Left ventricle myocardium inferior (tissue), 1 donor: ENCODE results near the gene ATP4A. TPM values are rescaled to one million over a fixed set of nuclear protein-coding genes. Genes with fewer than 3 reads are reported as not detected.
"Not testable (repeated sequence)": the region's sequence is repeated elsewhere in the genome, so short reads cannot be mapped to it uniquely, and the experiment has no call there.

Experiments
- DNase-seq: peaks from one replicate; pipeline ENCODE4 v3.0.0-alpha.2; 2020
- H3K27ac ChIP-seq: fragments of 200-600 bp; replicated peaks from 2 replicates; pipeline ENCODE4 v1.8.0; 2021
- H3K27me3 ChIP-seq: fragments of 200-600 bp; 2 replicates; pipeline ENCODE4 v1.8.0; 2021; ENCODE audit warnings: low read depth
- H3K36me3 ChIP-seq: fragments of 200-600 bp; 2 replicates; pipeline ENCODE4 v1.8.0; 2021
- H3K4me1 ChIP-seq: fragments of 200-600 bp; 2 replicates; pipeline ENCODE4 v1.8.0; 2021
- H3K4me3 ChIP-seq: fragments of 200-600 bp; 2 replicates; pipeline ENCODE4 v1.8.0; 2021; ENCODE audit warnings: mild to moderate bottlenecking, moderate library complexity
- H3K9me3 ChIP-seq: fragments of 200-600 bp; replicated peaks from 2 replicates; pipeline ENCODE4 v1.8.0; 2021
- CTCF ChIP-seq: fragments of 200-600 bp; IDR thresholded peaks from 2 replicates; pipeline ENCODE4 v1.8.0; 2021; ENCODE audit warnings: antibody characterized with exemption, mild to moderate bottlenecking, borderline replicate concordance
- intact Hi-C: fragments of 100-400 bp; cut with micrococcal nuclease; formaldehyde crosslinking; loops from one replicate; pipeline ENCODE4 v1.11.0; 2022
- total RNA-seq: library from RNA; stranded (reverse); fragmentation: NEBNext Ultra II Directional; extraction: Animal tissue kit (Norgen Biotek cat#: 25700); gene quantifications from one replicate; pipeline ENCODE4 v1.2.1, GENCODE V29; 2021
- donor health status: DM: no; HTN: yes; CAD: no; lungs with severe emphysema.

ATP4A gene
- total RNA-seq, 1 donor from 2014 or later = not detected

GRCh38 chr19:35607661-35608060 lies 44.2 kb upstream of the ATP4A start:
- no peak for DNase-seq
- Histone ChIP-seq H3K4me3 (no peak overlapping the region), H3K27me3 (peaks cover 4% of the 10 kb centered on the region), H3K36me3 (no peaks in the 10 kb centered on the region), H3K4me1 (peaks cover 8% of the 10 kb centered on the region), H3K27ac (no peak overlapping the region), H3K9me3 (peaks cover 22% of the 10 kb centered on the region)
- intact Hi-C loops = no loop called here
- no peak for TF ChIP-seq CTCF

DNA sequence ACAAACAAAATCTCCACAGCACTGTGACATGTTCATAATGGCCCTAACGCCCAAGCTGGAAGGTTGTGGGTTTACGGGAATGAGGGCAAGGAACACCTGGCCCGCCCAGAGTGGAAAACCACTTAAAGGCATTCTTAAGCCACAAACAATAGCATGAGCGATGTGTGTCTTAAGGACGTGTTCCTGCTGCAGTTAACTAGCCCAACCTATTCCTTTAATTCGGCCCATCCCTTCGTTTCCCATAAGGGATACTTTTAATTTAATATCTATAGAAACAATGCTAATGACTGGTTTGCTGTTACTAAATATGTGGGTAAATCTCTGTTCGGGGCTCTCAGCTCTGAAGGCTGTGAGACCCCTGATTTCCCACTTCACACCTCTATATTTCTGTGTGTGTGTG lies 43.7 kb upstream of the ATP4A start:
- H3K27ac ChIP-seq, intact Hi-C loops, DNase-seq, H3K27me3 ChIP-seq, H3K36me3 ChIP-seq, H3K4me3 ChIP-seq, H3K4me1 ChIP-seq: not testable (repeated sequence)
- peaks cover 22% of the 10 kb centered on the region for H3K9me3 ChIP-seq

DNA sequence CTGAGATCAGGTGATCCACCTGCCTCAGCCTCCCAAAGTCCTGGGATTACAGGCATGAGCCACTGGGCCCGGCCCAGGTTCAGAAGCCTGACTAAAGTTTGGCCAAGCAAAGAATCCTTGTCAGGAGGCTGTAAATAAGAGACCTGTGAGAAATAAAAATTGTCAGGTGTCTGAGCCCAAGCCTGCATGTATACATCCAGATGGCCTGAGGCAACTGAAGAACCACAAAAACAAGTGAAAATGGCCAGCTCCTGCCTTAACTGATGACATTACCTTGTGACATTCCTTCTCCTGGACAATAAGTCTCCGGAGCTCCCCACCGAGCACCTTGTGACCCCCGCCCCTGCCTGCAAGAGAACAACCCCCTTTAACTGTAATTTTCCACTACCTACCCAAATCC lies 41.0 kb upstream of the ATP4A start:
- DNase-seq, H3K4me1 ChIP-seq, H3K36me3 ChIP-seq, H3K4me3 ChIP-seq, H3K27ac ChIP-seq, H3K27me3 ChIP-seq, intact Hi-C loops: not testable (repeated sequence)
- H3K9me3 ChIP-seq = peaks cover 22% of the 10 kb centered on the region

DNA sequence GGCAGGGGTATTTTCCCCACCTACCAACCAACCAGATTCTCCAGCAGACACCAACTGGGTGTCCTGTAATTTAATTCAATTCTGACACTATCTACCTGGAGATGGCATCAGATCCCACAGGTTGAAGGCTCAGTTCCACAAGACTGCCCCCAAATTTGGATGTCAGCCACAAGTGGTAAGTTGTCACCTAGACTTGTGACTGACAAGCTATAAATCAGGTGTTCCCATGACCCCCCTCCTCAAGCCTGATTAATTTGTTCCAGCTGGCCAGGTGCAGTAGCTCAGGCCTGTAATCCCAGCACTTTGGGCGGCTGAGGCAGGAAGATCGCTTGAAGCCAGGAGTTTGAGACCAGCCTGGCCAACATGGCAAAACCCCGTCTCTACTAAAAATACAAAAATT lies 38.5 kb upstream of the ATP4A start:
- no peak overlapping the region for H3K27ac ChIP-seq
- H3K36me3 ChIP-seq = no peaks in the 10 kb centered on the region
- TF ChIP-seq CTCF = no peak
- no peak overlapping the region for H3K4me3 ChIP-seq
- peaks cover 5% of the 10 kb centered on the region for H3K9me3 ChIP-seq
- no peak for DNase-seq
- H3K27me3 ChIP-seq = peaks cover 15% of the 10 kb centered on the region
- intact Hi-C loops = no loop called here
- H3K4me1 ChIP-seq = no peaks in the 10 kb centered on the region

DNA sequence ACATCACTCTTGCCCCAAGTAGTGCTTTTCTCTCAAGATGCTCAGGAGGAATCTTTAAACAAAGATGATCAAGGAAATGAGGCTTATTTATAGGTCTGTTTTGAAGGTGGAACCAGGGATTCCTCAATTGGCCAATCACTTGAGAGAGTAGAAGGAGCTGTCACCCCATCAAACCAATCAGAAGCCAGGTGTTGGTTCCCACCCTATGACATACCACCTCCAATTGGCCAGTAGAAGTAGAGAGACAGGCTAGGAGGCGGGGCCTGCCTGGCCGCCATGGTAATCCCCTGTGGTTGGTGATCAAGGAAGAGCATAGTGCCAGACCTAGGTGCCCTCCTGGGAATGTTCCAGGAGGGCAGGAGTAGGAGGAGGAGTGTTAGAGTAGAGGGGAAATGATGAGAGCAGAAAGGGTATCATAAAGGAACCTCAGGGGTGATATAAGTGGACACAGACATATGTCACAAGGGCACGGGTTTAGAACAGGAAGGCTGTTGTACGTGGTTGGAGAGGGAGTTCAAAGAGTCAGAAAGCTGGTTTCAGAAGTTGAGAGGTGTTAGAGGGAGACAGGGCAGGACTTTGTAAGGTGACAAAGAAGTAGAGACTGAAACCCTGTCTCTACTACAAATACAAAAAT lies 33.0 kb upstream of the ATP4A start:
- TF ChIP-seq CTCF = no peak
- no peak overlapping the region for H3K27ac ChIP-seq
- H3K9me3 ChIP-seq = no peaks in the 10 kb centered on the region
- H3K4me1 ChIP-seq = no peaks in the 10 kb centered on the region
- H3K4me3 ChIP-seq = no peak overlapping the region
- no peak for DNase-seq
- no peaks in the 10 kb centered on the region for H3K36me3 ChIP-seq
- H3K27me3 ChIP-seq = peaks cover 41% of the 10 kb centered on the region
- intact Hi-C loops = no loop called here

DNA sequence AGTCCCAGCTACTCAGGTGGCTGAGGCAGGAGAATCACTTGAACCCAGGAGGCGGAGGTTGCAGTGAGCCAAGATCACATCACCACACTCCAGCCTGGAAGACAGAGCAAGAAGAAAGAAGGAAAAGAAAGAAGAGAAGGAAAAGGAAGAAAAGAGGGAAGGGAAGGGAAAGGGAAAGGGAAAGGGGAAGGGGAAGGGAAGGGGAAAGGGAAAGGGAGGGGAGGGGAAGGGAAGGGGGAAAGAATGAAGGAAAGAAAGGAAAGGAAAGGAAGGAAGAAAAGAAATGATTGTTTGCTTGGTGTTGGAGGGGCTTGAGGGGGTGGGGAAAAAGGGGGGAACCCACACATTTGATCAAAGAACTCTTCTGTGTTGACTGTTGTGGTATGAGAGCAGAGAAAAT lies 32.5 kb upstream of the ATP4A start:
- Histone ChIP-seq H3K27me3 (peaks cover 43% of the 10 kb centered on the region), H3K27ac (no peak overlapping the region), H3K4me3 (no peak overlapping the region), H3K9me3 (no peaks in the 10 kb centered on the region), H3K4me1 (no peaks in the 10 kb centered on the region), H3K36me3 (no peaks in the 10 kb centered on the region)
- intact Hi-C loops = no loop called here
- DNase-seq = no peak
- no peak for TF ChIP-seq CTCF

DNA sequence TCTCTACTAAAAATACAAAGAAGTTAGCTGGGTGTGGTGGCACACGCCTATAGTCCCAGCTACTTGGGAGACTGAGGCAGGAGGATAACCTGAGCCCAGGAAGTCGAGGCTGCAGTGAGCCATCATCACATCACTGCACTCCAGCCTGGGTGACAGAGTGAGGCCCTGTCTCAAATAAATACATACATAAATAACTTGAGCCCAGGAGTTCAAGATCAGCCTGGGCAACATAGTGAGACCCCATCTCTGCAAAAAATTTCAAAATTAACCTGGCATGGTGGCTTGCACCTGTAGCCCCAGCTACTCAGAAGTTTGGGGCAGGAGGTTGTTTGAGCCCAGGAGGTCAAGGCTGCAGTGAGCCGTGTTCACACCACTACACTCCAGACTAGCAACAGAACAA lies 31.6 kb upstream of the ATP4A start:
- peaks cover 47% of the 10 kb centered on the region for H3K27me3 ChIP-seq
- H3K9me3 ChIP-seq, H3K4me1 ChIP-seq, H3K4me3 ChIP-seq, DNase-seq, H3K27ac ChIP-seq, intact Hi-C loops, H3K36me3 ChIP-seq: not testable (repeated sequence)
